Parathyroid adenoma (tissue), 2 donors: ENCODE measurements around the gene NFIB.

Experiments
- H2AFZ ChIP-seq: fragments of 300-600 bp; sonication (generic); one replicate; pipeline ENCODE4 v1.7.0; 2017; ENCODE audit warnings: antibody characterized with exemption, mild to moderate bottlenecking
- H3K27ac ChIP-seq: fragments of 300-600 bp; sonication (generic); one replicate; pipeline ENCODE4 v1.7.0; 2017
- H3K27me3 ChIP-seq: fragments of 300-600 bp; sonication (generic); one replicate; pipeline ENCODE4 v1.7.0; 2017; ENCODE audit warnings: low read length; ENCODE audit not compliant: control insufficient read depth, insufficient read depth
- H3K36me3 ChIP-seq: fragments of 300-600 bp; sonication (generic); one replicate; pipeline ENCODE4 v1.7.0; 2017; ENCODE audit warnings: low read length; ENCODE audit not compliant: control insufficient read depth, insufficient read depth
- H3K4me1 ChIP-seq: fragments of 300-600 bp; sonication (generic); one replicate; pipeline ENCODE4 v1.7.0; 2017; ENCODE audit warnings: control low read depth
- H3K4me2 ChIP-seq: fragments of 300-600 bp; sonication (generic); one replicate; pipeline ENCODE4 v1.7.0; 2017; ENCODE audit warnings: low read length
- H3K4me3 ChIP-seq: fragments of 300-600 bp; sonication (generic); one replicate; pipeline ENCODE4 v1.7.0; 2017; ENCODE audit warnings: low read depth, low read length
- H3K79me2 ChIP-seq: fragments of 300-600 bp; sonication (generic); one replicate; pipeline ENCODE4 v1.7.0; 2017; ENCODE audit warnings: control low read depth
- H3K9ac ChIP-seq: fragments of 300-600 bp; sonication (generic); one replicate; pipeline ENCODE4 v1.7.0; 2017; ENCODE audit warnings: mild to moderate bottlenecking
- H3K9me3 ChIP-seq: fragments of 300-600 bp; sonication (generic); one replicate; pipeline ENCODE4 v1.7.0; 2017; ENCODE audit warnings: low read length; ENCODE audit not compliant: control insufficient read depth
- CTCF ChIP-seq: fragments of 300-600 bp; sonication (generic); IDR thresholded peaks from one replicate; pipeline ENCODE4 v1.7.0; 2017; ENCODE audit warnings: antibody characterized with exemption, mild to moderate bottlenecking
- donor health status: primary hyperparathyroidism.

The NFIB gene

GRCh38 chr9:14173713-14174112 is 140.2 kb downstream of the NFIB start:
- H3K9me3 ChIP-seq, result no peaks in the 10 kb centered on the region
- no peak for TF ChIP-seq CTCF
- no peaks in the 10 kb centered on the region for H3K4me1 ChIP-seq
- no peak overlapping the region for H3K27ac ChIP-seq
- H3K4me3 ChIP-seq, result no peak overlapping the region
- no peaks in the 10 kb centered on the region for H3K27me3 ChIP-seq
- no peak overlapping the region for H2AFZ ChIP-seq
- H3K79me2 ChIP-seq, result no peaks in the 10 kb centered on the region
- no peak overlapping the region for H3K9ac ChIP-seq
- H3K36me3 ChIP-seq, result no peaks in the 10 kb centered on the region
- H3K4me2 ChIP-seq, result no peak overlapping the region

GRCh38 chr9:14170973-14171596 is 142.9 kb downstream of the NFIB start:
- H2AFZ ChIP-seq, result no peak overlapping the region
- no peak overlapping the region for H3K4me3 ChIP-seq
- H3K27me3 ChIP-seq, result no peaks in the 10 kb centered on the region
- H3K79me2 ChIP-seq, result no peaks in the 10 kb centered on the region
- H3K4me1 ChIP-seq, result no peaks in the 10 kb centered on the region
- H3K36me3 ChIP-seq, result no peaks in the 10 kb centered on the region
- no peak overlapping the region for H3K27ac ChIP-seq
- no peak overlapping the region for H3K9ac ChIP-seq
- H3K9me3 ChIP-seq, result no peaks in the 10 kb centered on the region
- H3K4me2 ChIP-seq, result no peak overlapping the region
- no peak for TF ChIP-seq CTCF

GRCh38 chr9:14170392-14170931 is 143.5 kb downstream of the NFIB start:
- TF ChIP-seq CTCF, result no peak
- Histone ChIP-seq H3K36me3 (no peaks in the 10 kb centered on the region), H3K4me3 (no peak overlapping the region), H2AFZ (no peak overlapping the region), H3K4me2 (no peak overlapping the region), H3K4me1 (no peaks in the 10 kb centered on the region), H3K9ac (no peak overlapping the region), H3K27ac (no peak overlapping the region), H3K27me3 (no peaks in the 10 kb centered on the region), H3K79me2 (no peaks in the 10 kb centered on the region), H3K9me3 (no peaks in the 10 kb centered on the region)

GRCh38 chr9:14168381-14168780 is 145.6 kb downstream of the NFIB start:
- no peaks in the 10 kb centered on the region for H3K27me3 ChIP-seq
- H3K79me2 ChIP-seq, result no peaks in the 10 kb centered on the region
- no peak overlapping the region for H2AFZ ChIP-seq
- no peaks in the 10 kb centered on the region for H3K36me3 ChIP-seq
- no peak overlapping the region for H3K27ac ChIP-seq
- H3K4me1 ChIP-seq, result no peaks in the 10 kb centered on the region
- H3K9me3 ChIP-seq, result no peaks in the 10 kb centered on the region
- no peak for TF ChIP-seq CTCF
- no peak overlapping the region for H3K4me3 ChIP-seq
- no peak overlapping the region for H3K9ac ChIP-seq
- H3K4me2 ChIP-seq, result no peak overlapping the region
